G401.6 (cell line): ENCODE data around the gene SLC25A48.

ENCODE experiments used
- FAIRE-seq: peaks from 2 replicates; lab custom pipeline; 2012; peaks lifted over from hg19 to GRCh38; lab: Jason Lieb, UNC

The SLC25A48 gene

GRCh38 chr5:135859641-135860040 is 25.2 kb downstream of the SLC25A48 start:
- no peak for FAIRE-seq

DNA sequence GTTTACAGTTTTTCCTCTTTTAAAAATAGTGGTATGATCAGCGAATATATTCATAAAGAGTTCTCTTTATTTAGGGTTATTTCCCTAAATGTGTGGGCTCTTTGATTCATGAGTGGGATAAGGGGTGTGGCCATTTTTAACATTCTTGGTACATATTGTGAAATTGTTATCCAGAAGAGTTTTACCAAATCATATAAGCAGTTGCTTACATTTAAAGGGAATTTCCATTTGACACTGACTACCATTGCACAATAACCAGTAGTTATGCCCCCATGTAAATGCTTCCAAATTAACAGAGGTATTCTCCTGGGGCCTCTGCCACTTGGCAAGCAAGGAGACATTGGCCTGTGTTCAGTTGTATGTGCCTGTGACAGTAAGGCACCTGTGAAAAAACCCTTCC is 27.2 kb downstream of the SLC25A48 start:
- FAIRE-seq, result no peak

DNA sequence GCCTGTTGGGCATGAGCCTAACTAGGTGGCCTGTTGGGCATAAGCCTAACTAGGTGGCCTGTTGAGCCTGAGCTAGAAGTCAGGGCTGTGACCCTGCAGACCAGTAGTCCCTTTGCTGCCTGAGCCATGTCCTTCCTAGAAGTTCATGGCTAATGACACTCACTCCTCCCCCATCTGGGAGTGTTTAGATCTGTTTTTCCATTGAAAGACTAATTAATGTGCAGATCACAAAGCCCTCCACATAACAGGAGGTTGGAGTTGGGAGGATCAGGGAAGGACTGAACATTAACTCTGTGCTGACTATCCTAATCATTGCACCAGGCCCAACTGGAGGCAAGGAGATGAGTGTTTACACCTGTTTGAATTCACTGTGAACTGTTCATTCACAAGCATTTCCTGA is 27.6 kb downstream of the SLC25A48 start:
- no peak for FAIRE-seq

GRCh38 chr5:135862744-135863143 is 28.3 kb downstream of the SLC25A48 start:
- FAIRE-seq, result no peak

DNA sequence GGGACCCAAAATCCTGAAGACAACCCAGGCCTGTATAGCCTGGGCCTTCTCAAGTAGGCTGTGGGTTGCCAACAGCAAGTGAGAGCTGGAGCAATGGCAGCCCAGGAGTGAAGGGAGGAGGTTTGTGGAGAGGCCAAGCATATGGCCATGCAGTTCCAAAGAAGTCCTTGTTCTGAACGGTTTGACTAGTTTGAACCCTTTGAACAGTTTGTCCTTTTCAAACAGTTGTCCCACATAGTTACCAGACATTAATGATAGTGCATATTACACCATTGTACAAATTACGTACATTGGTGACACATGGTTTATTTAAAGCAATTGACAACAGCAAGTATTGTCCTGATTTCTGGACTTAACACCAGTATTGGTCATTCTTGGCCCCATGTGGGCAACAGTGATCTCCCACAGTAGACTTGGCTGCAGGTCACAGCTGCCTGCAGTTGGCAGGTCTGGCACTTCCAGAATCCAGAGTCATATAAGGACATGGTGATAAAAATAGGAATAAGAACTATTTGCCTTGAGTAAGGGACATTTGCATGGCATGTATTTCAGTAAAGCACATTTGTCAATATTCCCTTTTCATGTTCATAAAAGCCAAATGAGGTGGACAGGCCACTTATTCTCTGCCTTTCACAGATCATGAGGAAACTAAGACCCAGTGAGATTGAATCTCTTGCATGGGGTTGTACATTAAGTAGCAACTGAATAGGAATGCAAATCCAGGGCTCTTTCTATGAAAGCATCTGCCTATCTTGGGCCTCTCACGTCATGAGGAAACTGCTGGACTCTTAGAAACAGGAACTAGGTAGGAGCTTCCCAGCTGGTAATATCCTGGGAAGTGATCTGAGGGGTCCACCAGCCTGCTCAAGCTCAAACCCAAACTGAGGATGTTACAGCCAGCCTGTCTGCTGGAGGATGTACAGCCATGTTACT is 30.3 kb downstream of the SLC25A48 start:
- no peak for FAIRE-seq

DNA sequence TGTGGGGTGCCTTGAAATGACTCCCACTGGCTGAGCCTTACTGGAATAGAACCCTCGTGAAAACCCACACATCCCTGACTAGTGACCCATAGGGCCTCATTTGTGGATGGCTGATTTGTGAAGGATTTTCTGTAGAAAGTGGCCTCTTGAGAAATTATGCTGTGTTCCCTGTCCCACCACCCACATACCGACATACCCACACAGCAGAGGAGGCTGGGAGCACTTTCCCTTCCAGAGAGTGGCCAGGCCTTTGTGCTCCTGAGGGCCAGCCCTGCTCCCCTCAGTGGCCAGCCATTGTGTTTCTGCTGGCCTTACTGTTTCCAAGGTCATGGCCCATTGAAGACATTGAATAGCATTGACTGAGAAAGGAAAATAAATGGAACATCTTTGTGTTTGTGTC is 31.6 kb downstream of the SLC25A48 start:
- no peak for FAIRE-seq

GRCh38 chr5:135867599-135867998 is 33.1 kb downstream of the SLC25A48 start:
- no peak for FAIRE-seq

DNA sequence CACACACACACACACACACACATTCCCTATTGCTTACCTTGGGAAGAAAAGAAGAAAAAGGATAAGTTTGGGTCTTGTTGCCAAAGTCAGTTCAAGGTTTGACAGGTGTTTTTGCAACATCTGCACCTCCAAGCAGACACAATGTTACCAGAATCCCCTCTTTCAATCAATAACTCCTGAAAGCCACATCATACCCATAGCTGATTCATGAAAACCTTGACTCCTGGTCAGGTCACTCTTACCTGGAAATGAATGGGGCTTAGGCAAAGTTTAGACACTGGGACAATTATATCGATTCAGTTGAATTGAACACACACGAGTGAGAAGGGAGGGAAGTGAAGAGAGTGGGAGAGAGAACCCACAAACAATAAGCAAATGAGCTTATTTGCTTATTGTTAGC is 34.2 kb downstream of the SLC25A48 start:
- FAIRE-seq, result no peak

- no peak for FAIRE-seq
Observed at GRCh38 chr5:135869276-135869675, 34.8 kb downstream of the SLC25A48 start.

GRCh38 chr5:135869935-135870334 is 35.5 kb downstream of the SLC25A48 start:
- FAIRE-seq, result no peak

DNA sequence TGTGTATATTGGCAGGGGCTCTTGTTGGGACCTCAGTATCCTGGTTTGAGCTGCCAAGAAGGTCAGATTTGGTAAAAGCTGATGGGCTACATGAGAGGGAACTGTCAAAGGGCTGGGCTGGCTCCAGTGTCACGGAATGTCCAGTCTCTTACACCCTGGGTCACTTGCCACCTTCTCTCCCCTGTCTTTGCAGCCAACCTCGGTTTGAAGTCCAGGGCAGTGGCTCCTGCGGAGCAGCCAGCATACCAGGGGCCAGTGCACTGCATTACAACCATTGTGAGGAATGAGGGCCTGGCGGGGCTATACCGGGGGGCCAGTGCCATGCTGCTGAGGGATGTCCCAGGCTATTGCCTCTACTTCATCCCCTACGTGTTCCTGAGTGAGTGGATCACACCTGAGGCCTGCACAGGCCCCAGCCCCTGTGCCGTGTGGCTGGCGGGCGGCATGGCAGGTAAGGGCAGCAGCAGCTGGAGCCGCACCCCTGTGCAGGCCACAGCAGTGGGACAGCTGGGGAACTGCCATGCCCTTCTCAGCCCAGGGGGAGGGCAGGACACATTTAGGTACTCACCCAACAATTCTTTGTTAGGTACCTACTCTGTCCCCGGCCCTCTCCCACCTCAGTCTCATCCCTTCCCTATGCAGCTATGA is 36.9 kb downstream of the SLC25A48 start:
- FAIRE-seq, result no peak

GRCh38 chr5:135873831-135874230 is 39.4 kb downstream of the SLC25A48 start:
- FAIRE-seq, result no peak

DNA sequence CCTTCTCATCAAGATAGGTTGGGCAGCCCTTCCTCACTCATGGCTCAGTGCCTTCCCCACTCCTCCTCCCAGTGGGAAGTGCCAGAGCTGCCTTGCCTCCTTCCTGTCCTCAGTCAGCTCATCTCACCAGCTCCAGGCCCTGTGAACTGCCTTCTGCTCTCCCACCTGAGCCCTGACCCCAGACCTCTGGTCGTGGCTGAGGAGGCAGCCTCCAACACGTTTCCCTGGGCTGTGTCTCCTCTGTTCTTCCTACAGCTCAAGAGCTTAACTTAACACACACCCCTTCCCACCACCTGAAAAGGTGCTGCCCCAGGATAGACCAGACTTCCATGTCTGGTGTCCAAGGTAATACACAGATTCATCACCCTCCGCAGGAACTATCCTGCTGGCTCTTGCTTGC is 40.0 kb downstream of the SLC25A48 start:
- FAIRE-seq, result no peak

GRCh38 chr5:135875567-135875966 is 41.1 kb downstream of the SLC25A48 start:
- no peak for FAIRE-seq

GRCh38 chr5:135876146-135876545 is 41.7 kb downstream of the SLC25A48 start:
- no peak for FAIRE-seq

DNA sequence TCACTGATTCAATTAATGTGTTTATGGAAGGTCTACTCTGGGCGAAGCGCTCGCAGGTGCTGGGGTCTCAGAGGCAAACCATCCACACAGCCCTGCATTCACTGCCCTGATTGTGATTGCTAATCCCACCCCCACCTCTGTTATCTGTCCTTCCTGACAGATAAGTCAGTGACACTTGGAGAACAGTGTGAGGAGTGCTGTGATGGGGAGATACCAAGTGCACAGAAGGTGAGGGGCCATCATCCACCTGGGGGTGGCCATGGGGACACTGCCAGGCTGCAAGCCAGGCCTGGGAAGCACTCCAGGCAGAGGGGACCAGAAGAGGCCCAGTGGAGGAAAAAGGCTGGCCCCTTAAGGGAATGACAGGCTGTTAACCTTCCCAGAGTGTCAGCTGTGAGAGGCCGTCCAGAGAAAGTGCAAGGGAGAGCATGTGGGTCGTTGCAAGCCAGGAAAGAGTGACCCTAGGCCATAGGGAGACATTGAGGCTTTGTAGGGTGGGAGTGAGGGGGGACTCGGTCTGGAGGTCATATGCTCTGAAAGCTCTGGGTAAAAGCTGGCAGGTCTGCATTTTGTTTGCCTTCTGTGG is 43.2 kb downstream of the SLC25A48 start:
- FAIRE-seq, result no peak

GRCh38 chr5:135878156-135878620 is 43.7 kb downstream of the SLC25A48 start:
- FAIRE-seq, result no peak

GRCh38 chr5:135879591-135879990 is 45.1 kb downstream of the SLC25A48 start:
- no peak for FAIRE-seq

- FAIRE-seq, result no peak
Observed at GRCh38 chr5:135880278-135880677, 45.8 kb downstream of the SLC25A48 start.

DNA sequence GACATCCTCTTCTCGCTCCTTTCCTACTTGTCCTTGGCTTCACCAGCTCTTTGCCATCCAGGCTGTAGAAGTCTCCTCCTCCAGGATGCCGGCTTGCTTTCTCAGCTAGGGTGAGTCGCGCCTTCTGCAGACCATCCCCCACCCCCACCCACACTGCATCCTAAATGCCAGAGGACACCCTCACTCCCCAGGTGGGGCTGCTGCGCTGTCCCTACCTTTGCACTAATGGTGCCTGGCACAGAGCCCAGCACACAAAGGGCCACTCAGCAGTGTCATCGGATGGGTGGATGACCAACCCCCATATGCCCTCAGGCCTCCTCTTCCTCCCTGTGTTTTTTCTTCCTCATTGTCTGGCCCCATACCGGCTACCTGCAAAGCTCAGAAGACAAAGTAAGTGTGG is 46.3 kb downstream of the SLC25A48 start:
- no peak for FAIRE-seq

DNA sequence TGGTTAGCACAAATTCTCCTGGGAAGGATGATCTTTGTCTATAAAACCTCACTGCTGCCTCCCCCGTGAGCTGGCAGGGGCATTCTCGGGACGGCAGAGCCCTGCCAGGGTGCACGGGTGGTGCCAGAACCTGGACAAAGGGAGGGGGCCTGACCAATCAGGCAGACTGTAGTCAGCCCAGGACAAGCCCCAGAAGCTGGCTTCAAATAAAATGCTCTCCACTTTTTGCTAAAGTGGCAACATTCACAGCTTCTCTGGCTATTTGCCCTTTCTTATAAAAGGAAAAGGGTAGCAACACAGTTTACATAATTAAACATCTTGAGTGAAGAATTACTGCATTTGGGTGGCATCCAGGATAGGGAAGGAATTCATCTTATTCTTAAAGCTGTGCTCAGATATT is 46.8 kb downstream of the SLC25A48 start:
- no peak for FAIRE-seq

- no peak for FAIRE-seq
Observed at GRCh38 chr5:135881819-135882218, 47.4 kb downstream of the SLC25A48 start.

DNA sequence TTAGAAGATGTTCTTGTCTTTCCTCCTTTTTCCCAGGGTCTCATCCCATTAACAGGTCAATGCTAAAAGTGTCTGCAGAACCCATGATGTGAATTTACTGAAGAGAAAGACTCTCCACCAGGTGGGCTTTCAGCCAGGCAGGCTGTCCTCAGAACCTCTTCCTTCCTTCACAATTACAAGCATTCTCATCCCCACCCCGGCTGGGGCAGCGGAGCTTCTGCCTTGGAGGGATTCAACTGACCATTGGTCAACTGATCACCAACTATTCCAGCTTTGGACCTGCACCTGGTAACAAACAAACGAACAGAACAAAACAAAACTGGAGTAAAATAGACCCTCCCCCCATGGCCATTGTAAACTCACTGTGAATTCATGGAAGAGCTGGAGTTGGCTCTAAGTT is 48.6 kb downstream of the SLC25A48 start:
- no peak for FAIRE-seq
